IMR-90 (cell line): ENCODE results near the gene DDN.

Source experiments
- CEBPB ChIP-seq: IDR thresholded peaks from 2 replicates; pipeline ENCODE4 v1.6.1; 2012; ENCODE audit warnings: low read depth, low read length, improper control_type of control experiment
- MAFK ChIP-seq: IDR thresholded peaks from 2 replicates; pipeline ENCODE4 v1.6.1; 2012; ENCODE audit warnings: low read depth, low read length, improper control_type of control experiment
- MXI1 ChIP-seq: IDR thresholded peaks from 2 replicates; pipeline ENCODE4 v1.6.1; 2012; ENCODE audit warnings: low read depth, mild to moderate bottlenecking, low read length, moderate library complexity, borderline replicate concordance
- POLR2A ChIP-seq: IDR thresholded peaks from 2 replicates; pipeline ENCODE4 v1.6.1; 2012; ENCODE audit warnings: mild to moderate bottlenecking, low read depth, low read length
- TF ChIP-seq, protein P1 (sequence below): fragments of 150-350 bp; IDR thresholded peaks from 2 replicates; pipeline ENCODE4 v1.6.1; 2016; ENCODE audit warnings: low read depth, mild to moderate bottlenecking, low read length, moderate library complexity, borderline replicate concordance
- TF ChIP-seq, protein P2 (sequence below): conservative IDR thresholded peaks from 2 replicates; pipeline ENCODE4 v1.5.1; 2012; ENCODE audit warnings: mild to moderate bottlenecking, low read depth, low read length, improper control_type of control experiment

DNA sequence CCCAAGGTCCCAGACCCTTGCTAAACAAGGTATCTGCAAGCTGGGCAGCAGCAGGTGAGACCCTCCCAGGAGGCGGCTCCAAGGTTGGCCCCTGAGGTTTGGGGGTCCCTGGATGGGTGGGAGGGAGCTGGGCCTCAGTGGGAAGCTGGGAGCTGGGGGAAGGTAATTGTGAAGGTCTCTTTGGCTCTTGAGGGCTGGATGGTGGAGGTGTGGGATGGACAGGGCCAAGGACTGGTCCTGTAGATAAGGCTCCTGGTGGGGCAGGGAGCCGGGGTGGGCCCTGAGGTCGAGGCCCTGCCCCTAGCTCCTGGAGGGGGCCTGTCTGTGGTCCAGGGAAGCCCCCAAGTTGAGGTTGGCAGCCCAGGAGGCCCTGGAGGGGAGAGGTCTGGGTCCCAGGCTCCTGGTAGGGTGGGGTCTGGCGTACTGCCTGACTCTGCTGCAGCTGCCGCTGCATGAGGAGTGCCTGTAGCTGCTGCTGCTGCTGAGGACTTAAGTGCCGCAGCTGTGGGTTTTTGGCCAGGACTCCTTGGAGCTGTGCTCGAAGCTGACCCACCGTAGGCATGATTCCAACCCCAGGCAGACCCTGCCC lies 32.5 kb upstream of the DDN start:
- TF ChIP-seq POLR2A = no peak
- TF ChIP-seq, protein P1, sequence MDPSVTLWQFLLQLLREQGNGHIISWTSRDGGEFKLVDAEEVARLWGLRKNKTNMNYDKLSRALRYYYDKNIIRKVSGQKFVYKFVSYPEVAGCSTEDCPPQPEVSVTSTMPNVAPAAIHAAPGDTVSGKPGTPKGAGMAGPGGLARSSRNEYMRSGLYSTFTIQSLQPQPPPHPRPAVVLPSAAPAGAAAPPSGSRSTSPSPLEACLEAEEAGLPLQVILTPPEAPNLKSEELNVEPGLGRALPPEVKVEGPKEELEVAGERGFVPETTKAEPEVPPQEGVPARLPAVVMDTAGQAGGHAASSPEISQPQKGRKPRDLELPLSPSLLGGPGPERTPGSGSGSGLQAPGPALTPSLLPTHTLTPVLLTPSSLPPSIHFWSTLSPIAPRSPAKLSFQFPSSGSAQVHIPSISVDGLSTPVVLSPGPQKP = no peak
- TF ChIP-seq MAFK = no peak
- TF ChIP-seq, protein P2, sequence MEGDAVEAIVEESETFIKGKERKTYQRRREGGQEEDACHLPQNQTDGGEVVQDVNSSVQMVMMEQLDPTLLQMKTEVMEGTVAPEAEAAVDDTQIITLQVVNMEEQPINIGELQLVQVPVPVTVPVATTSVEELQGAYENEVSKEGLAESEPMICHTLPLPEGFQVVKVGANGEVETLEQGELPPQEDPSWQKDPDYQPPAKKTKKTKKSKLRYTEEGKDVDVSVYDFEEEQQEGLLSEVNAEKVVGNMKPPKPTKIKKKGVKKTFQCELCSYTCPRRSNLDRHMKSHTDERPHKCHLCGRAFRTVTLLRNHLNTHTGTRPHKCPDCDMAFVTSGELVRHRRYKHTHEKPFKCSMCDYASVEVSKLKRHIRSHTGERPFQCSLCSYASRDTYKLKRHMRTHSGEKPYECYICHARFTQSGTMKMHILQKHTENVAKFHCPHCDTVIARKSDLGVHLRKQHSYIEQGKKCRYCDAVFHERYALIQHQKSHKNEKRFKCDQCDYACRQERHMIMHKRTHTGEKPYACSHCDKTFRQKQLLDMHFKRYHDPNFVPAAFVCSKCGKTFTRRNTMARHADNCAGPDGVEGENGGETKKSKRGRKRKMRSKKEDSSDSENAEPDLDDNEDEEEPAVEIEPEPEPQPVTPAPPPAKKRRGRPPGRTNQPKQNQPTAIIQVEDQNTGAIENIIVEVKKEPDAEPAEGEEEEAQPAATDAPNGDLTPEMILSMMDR = no peak
- no peak for TF ChIP-seq CEBPB
- TF ChIP-seq MXI1 = no peak
